SK-N-SH treated with all-trans-retinoic acid at 6 μM for 48 hours (cell line): ENCODE data around the gene SLC13A4.
A peak's percentile ranks its signal among the peaks of the same experiment; 100 is the strongest.

Experiments
- ATAC-seq: fragments of 200-7000 bp; cut with Tn5 transposase; 3 replicates; pipeline ENCODE4 v1.9.1; 2020; ENCODE audit warnings: mild to moderate bottlenecking, moderate library complexity
- ARNTL ChIP-seq: fragments of 450-650 bp; formaldehyde crosslinking; IDR thresholded peaks from 2 replicates; pipeline ENCODE4 v1.5.0; 2020; ENCODE audit warnings: low read depth, mild to moderate bottlenecking, moderate library complexity, borderline replicate concordance
- BACH2 ChIP-seq: fragments of 250-450 bp; sonication (Bioruptor Pico); IDR thresholded peaks from 2 replicates; pipeline ENCODE4 v1.9.0; 2021; ENCODE audit warnings: mild to moderate bottlenecking, borderline replicate concordance
- CSRNP3 ChIP-seq: fragments of 250-450 bp; sonication (Bioruptor Pico); IDR thresholded peaks from 2 replicates; pipeline ENCODE4 v1.5.1; 2021; ENCODE audit warnings: mild to moderate bottlenecking, moderate library complexity
- ESRRG ChIP-seq: fragments of 250-450 bp; sonication (Bioruptor Pico); IDR thresholded peaks from 2 replicates; pipeline ENCODE4 v1.6.1; 2021; ENCODE audit warnings: mild to moderate bottlenecking
- ISL1 ChIP-seq: fragments of 250-450 bp; sonication (Bioruptor Pico); IDR thresholded peaks from 2 replicates; pipeline ENCODE4 v2.1.2; 2022; ENCODE audit warnings: mild to moderate bottlenecking, moderate library complexity
- OSR1 ChIP-seq: fragments of 250-450 bp; sonication (Bioruptor Pico); IDR thresholded peaks from 2 replicates; pipeline ENCODE4 v1.8.0; 2022; ENCODE audit warnings: moderate library complexity, mild to moderate bottlenecking, inconsistent platforms
- PPARA ChIP-seq: fragments of 250-450 bp; sonication (Bioruptor Pico); IDR thresholded peaks from 2 replicates; pipeline ENCODE4 v1.5.0; 2020; ENCODE audit warnings: mild to moderate bottlenecking, borderline replicate concordance
- SNAI2 ChIP-seq: fragments of 250-450 bp; sonication (Bioruptor Pico); IDR thresholded peaks from 2 replicates; pipeline ENCODE4 v1.5.0; 2020; ENCODE audit warnings: mild to moderate bottlenecking, moderate library complexity
- TCF4 ChIP-seq: fragments of 250-450 bp; sonication (Bioruptor Pico); IDR thresholded peaks from 2 replicates; pipeline ENCODE4 v1.8.0; 2021; ENCODE audit warnings: mild to moderate bottlenecking, moderate library complexity, borderline replicate concordance
- TOX ChIP-seq: fragments of 250-450 bp; sonication (Bioruptor Pico); IDR thresholded peaks from 2 replicates; pipeline ENCODE4 v1.8.0; 2021; ENCODE audit warnings: mild to moderate bottlenecking, moderate library complexity, borderline replicate concordance
- TSHZ2 ChIP-seq: fragments of 250-450 bp; sonication (Bioruptor Pico); IDR thresholded peaks from 2 replicates; pipeline ENCODE4 v1.5.0; 2020; ENCODE audit warnings: mild to moderate bottlenecking, moderate library complexity
- ZFP3 ChIP-seq: fragments of 250-450 bp; sonication (Bioruptor Pico); IDR thresholded peaks from 2 replicates; pipeline ENCODE4 v1.5.0; 2020; ENCODE audit warnings: mild to moderate bottlenecking, moderate library complexity
- ZFP30 ChIP-seq: fragments of 450-650 bp; formaldehyde crosslinking; IDR thresholded peaks from 2 replicates; pipeline ENCODE4 v1.5.0; 2022; ENCODE audit warnings: mild to moderate bottlenecking, moderate library complexity
- ZNF565 ChIP-seq: fragments of 450-650 bp; formaldehyde crosslinking; conservative IDR thresholded peaks from 2 replicates; pipeline ENCODE4 v1.5.0; 2020; ENCODE audit warnings: low read depth, mild to moderate bottlenecking, moderate library complexity
- ZNF70 ChIP-seq: fragments of 450-650 bp; formaldehyde crosslinking; IDR thresholded peaks from 2 replicates; pipeline ENCODE4 v1.5.0; 2020; ENCODE audit warnings: mild to moderate bottlenecking, moderate library complexity
- TF ChIP-seq, protein P1 (sequence below): fragments of 250-450 bp; sonication (Bioruptor Pico); IDR thresholded peaks from 2 replicates; pipeline ENCODE4 v1.5.1; 2020; ENCODE audit warnings: low read depth, mild to moderate bottlenecking, moderate library complexity
- TF ChIP-seq, protein P2 (sequence below): fragments of 250-450 bp; sonication (Bioruptor Pico); IDR thresholded peaks from 2 replicates; pipeline ENCODE4 v1.8.0; 2020; ENCODE audit warnings: mild to moderate bottlenecking, moderate library complexity, borderline replicate concordance

The SLC13A4 gene

DNA sequence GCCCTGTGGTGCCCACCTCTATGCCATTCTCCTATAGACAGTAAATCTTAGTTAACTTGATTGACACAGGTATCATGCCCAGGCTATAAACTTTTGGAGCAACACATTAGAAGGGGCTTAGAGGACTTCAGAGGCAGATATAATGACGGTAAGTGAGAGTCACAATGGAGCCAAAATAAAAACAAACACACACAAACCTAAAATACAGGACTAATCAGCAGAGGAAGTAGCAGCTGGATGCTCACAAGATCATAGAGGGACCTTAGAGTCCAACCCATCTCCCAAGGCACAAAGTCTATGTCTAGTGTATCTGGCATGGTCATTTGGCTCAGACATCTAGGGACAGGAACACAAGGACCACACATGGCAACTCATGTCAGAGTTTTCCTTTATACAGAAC, 12.3 kb downstream of the SLC13A4 start:
- TF ChIP-seq ZNF565 (CRISPR knock-in tag) (no peak), ARNTL (CRISPR knock-in tag) (no peak), ESRRG (CRISPR knock-in tag) (no peak), TOX (CRISPR knock-in tag) (no peak), ISL1 (no peak), TCF4 (CRISPR knock-in tag) (no peak), OSR1 (no peak), CSRNP3 (no peak), TSHZ2 (CRISPR knock-in tag) (no peak), ZFP3 (CRISPR knock-in tag) (no peak), ZFP30 (CRISPR knock-in tag) (no peak), PPARA (CRISPR knock-in tag) (no peak), ZNF70 (CRISPR knock-in tag) (no peak), BACH2 (no peak)
- TF ChIP-seq, protein P1, sequence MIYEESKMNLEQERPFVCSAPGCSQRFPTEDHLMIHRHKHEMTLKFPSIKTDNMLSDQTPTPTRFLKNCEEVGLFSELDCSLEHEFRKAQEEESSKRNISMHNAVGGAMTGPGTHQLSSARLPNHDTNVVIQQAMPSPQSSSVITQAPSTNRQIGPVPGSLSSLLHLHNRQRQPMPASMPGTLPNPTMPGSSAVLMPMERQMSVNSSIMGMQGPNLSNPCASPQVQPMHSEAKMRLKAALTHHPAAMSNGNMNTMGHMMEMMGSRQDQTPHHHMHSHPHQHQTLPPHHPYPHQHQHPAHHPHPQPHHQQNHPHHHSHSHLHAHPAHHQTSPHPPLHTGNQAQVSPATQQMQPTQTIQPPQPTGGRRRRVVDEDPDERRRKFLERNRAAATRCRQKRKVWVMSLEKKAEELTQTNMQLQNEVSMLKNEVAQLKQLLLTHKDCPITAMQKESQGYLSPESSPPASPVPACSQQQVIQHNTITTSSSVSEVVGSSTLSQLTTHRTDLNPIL (CRISPR knock-in tag) = no peak

DNA sequence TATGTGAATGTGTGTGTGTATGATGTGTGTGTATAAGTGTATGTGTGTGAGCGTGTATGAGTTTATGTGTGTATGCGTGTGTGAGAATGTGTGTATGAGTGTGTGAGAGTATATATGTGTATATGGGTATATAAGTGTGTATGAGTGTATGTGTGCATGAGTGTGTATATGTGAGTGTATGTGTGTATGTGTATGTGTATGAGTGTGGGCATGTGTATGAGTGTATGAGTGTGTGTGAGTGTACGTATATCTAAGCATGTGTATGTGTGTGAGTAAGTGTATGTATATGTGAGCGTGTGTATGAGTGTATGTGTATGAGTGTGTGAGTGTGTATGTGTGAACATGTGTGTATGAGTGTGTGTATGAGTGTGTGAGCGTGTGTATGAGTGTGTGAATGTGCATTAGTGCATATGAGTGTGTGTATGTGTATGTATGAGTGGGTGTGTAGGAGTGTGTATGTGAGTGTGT, 12.9 kb downstream of the SLC13A4 start:
- no peak for ATAC-seq
- TF ChIP-seq ESRRG (CRISPR knock-in tag) (no peak), ZFP30 (CRISPR knock-in tag) (no peak), CSRNP3 (no peak), TOX (CRISPR knock-in tag) (no peak), ZNF565 (CRISPR knock-in tag) (no peak), SNAI2 (CRISPR knock-in tag) (no peak), BACH2 (no peak), TSHZ2 (CRISPR knock-in tag) (no peak)

More for the DNA sequence above, 12.3 kb downstream of the SLC13A4 start:
- ATAC-seq = no peak

DNA sequence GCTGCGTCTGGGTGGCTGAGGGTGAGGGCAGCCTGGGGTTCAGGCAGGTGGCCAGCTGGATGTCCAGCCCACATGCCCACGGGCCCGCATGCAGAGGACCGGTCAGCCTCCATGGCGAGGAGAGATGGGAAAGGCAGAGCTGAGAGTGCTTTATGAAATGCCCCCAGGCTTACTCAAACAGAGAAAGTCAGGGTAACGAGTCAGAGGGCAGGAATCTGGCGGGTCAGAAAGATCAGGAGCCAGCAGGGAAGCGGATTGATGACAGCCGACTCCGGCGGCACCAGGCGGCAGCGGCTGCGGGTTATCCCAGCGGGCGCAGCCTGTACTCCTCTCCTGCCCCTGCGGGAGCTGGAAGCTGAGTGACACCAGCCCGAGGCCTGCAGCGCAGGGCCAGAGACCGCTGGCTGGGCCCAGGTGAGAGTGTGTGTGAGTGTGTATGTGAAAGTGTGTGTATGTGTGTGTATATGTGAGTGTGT, 13.4 kb downstream of the SLC13A4 start:
- TF ChIP-seq, protein P1 (CRISPR knock-in tag) = peak; percentile 47; the same call in 1 of the 2 replicates
- 0 out of 2 replicates have a peak, but pooled peaks have one; percentile 7 for TF ChIP-seq TSHZ2 (CRISPR knock-in tag)
- TF ChIP-seq, protein P2, sequence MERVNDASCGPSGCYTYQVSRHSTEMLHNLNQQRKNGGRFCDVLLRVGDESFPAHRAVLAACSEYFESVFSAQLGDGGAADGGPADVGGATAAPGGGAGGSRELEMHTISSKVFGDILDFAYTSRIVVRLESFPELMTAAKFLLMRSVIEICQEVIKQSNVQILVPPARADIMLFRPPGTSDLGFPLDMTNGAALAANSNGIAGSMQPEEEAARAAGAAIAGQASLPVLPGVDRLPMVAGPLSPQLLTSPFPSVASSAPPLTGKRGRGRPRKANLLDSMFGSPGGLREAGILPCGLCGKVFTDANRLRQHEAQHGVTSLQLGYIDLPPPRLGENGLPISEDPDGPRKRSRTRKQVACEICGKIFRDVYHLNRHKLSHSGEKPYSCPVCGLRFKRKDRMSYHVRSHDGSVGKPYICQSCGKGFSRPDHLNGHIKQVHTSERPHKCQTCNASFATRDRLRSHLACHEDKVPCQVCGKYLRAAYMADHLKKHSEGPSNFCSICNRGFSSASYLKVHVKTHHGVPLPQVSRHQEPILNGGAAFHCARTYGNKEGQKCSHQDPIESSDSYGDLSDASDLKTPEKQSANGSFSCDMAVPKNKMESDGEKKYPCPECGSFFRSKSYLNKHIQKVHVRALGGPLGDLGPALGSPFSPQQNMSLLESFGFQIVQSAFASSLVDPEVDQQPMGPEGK (CRISPR knock-in tag) = no peak
- peak; percentile 73 for ATAC-seq
